IMR-90 (cell line): ENCODE data around the gene GPR183. TPM values are rescaled to one million over a fixed set of nuclear protein-coding genes. Genes with fewer than 3 reads are reported as not detected.

ENCODE experiments used
- ATAC-seq: fragments of 200-7000 bp; cut with Tn5 transposase; 2 replicates; pipeline ENCODE4 v1.9.1; 2020; ENCODE audit warnings: low read depth, mild to moderate bottlenecking, moderate library complexity
- BruUV-seq: library from RNA; stranded (reverse); fragments of 400-500 nt; replicated peaks from 2 replicates; lab custom pipeline; 2021; lab: Mats Ljungman, UMichigan
- CTCF ChIA-PET: fragments of 300-600 bp; formaldehyde crosslinking; extraction: SDS; loops from one replicate; lab custom pipeline; 2021; ENCODE audit warnings: antibody characterized with exemption; lab: Yijun Ruan, JAX
- POLR2A ChIA-PET: fragments of 300-600 bp; sonication (Branson Sonifier 250); formaldehyde crosslinking; loops from one replicate; lab custom pipeline; 2022; ENCODE audit warnings: antibody characterized with exemption; ENCODE audit not compliant: unreplicated experiment; lab: Charles Lee
- DNase-seq: peaks from one replicate; pipeline ENCODE4 v3.0.0; 2013
- H2AFZ ChIP-seq: replicated peaks from 2 replicates; pipeline ENCODE3; 2013; ENCODE audit warnings: low read length, mild to moderate bottlenecking; ENCODE audit not compliant: poor library complexity
- H2AK5ac ChIP-seq: 2 replicates; pipeline ENCODE4 v1.6.1; 2013; ENCODE audit warnings: low read depth, low read length, inconsistent platforms
- H2AK9ac ChIP-seq: replicated peaks from 2 replicates; pipeline ENCODE3; 2013; ENCODE audit warnings: mild to moderate bottlenecking, low read depth, low read length, moderate library complexity; ENCODE audit not compliant: poor library complexity
- H2BK120ac ChIP-seq: 2 replicates; pipeline ENCODE4 v1.6.1; 2013; ENCODE audit warnings: low read depth, low read length, inconsistent platforms
- H2BK15ac ChIP-seq: 3 replicates; pipeline ENCODE4 v1.6.1; 2013; ENCODE audit warnings: low read depth, low read length, inconsistent platforms
- H2BK20ac ChIP-seq: 2 replicates; pipeline ENCODE4 v1.6.1; 2013; ENCODE audit warnings: low read depth, mild to moderate bottlenecking, inconsistent platforms, low read length, moderate library complexity
- H2BK5ac ChIP-seq: 2 replicates; pipeline ENCODE4 v1.6.1; 2013; ENCODE audit warnings: mild to moderate bottlenecking, low read depth, low read length, inconsistent platforms; ENCODE audit not compliant: poor library complexity, severe bottlenecking
- H3K14ac ChIP-seq: replicated peaks from 2 replicates; pipeline ENCODE4 v1.6.1; 2013; ENCODE audit warnings: low read depth, low read length, inconsistent platforms
- H3K18ac ChIP-seq: 2 replicates; pipeline ENCODE4 v1.6.1; 2013; ENCODE audit warnings: low read depth, low read length, control low read depth
- H3K23ac ChIP-seq: 2 replicates; pipeline ENCODE4 v1.6.1; 2013; ENCODE audit warnings: low read depth, low read length, inconsistent platforms
- H3K27ac ChIP-seq: 2 replicates; pipeline ENCODE4 v1.5.1; 2013; ENCODE audit warnings: mild to moderate bottlenecking, control low read depth, low read length; ENCODE audit not compliant: insufficient read depth
- H3K27me3 ChIP-seq: 2 replicates; pipeline ENCODE4 v1.6.1; 2013; ENCODE audit warnings: low read length; ENCODE audit not compliant: control insufficient read depth, insufficient read depth
- H3K36me3 ChIP-seq: 2 replicates; pipeline ENCODE4 v1.6.1; 2013; ENCODE audit warnings: low read length, mixed read lengths; ENCODE audit not compliant: control insufficient read depth, insufficient read depth
- H3K4ac ChIP-seq: 2 replicates; pipeline ENCODE4 v1.6.1; 2013; ENCODE audit warnings: low read depth, low read length, inconsistent platforms
- H3K4me1 ChIP-seq: 2 replicates; pipeline ENCODE4 v1.6.1; 2013; ENCODE audit warnings: low read length, mixed read lengths; ENCODE audit not compliant: control insufficient read depth, insufficient read depth
- H3K4me2 ChIP-seq: 2 replicates; pipeline ENCODE4 v1.6.1; 2013; ENCODE audit warnings: low read depth, mild to moderate bottlenecking, control low read depth, low read length, moderate library complexity
- H3K4me3 ChIP-seq: 2 replicates; pipeline ENCODE4 v1.5.1; 2013; ENCODE audit warnings: low read depth, mild to moderate bottlenecking, control low read depth, low read length, moderate library complexity; ENCODE audit not compliant: insufficient read depth
- H3K56ac ChIP-seq: 2 replicates; pipeline ENCODE4 v1.6.1; 2013; ENCODE audit warnings: low read length, inconsistent platforms; ENCODE audit not compliant: insufficient read depth; ENCODE audit errors: extremely low read depth
- H3K79me1 ChIP-seq, 2 experiments: 2 replicates each; pipeline ENCODE4 v1.6.1; 2013; ENCODE audit warnings: low read length in 2 of 2, inconsistent platforms in 1 of 2, low read depth in 1 of 2
- H3K9ac ChIP-seq: 2 replicates; pipeline ENCODE4 v1.6.1; 2013; ENCODE audit warnings: low read depth, low read length, control low read depth
- H3K9me1 ChIP-seq: 2 replicates; pipeline ENCODE4 v1.6.1; 2013; ENCODE audit warnings: low read length, inconsistent platforms; ENCODE audit not compliant: insufficient read depth
- H3K9me3 ChIP-seq: 2 replicates; pipeline ENCODE4 v1.6.1; 2013; ENCODE audit warnings: low read length; ENCODE audit not compliant: control insufficient read depth, insufficient read depth
- H4K20me1 ChIP-seq: 2 replicates; pipeline ENCODE4 v1.6.1; 2013; ENCODE audit warnings: low read length, inconsistent platforms; ENCODE audit not compliant: insufficient read depth
- H4K5ac ChIP-seq: 2 replicates; pipeline ENCODE4 v1.6.1; 2013; ENCODE audit warnings: mild to moderate bottlenecking, low read depth, low read length, control low read depth
- H4K8ac ChIP-seq, 2 experiments: 2 replicates each; pipeline ENCODE4 v1.6.1; 2013; ENCODE audit warnings: low read depth in 2 of 2, low read length in 2 of 2, control low read depth in 1 of 2, inconsistent platforms in 1 of 2
- H4K91ac ChIP-seq: 2 replicates; pipeline ENCODE4 v1.6.1; 2013; ENCODE audit warnings: low read depth, low read length, inconsistent platforms; ENCODE audit not compliant: insufficient read depth
- BHLHE40 ChIP-seq: fragments of 150-350 bp; IDR thresholded peaks from 2 replicates; pipeline ENCODE4 v1.6.1; 2016; ENCODE audit warnings: mild to moderate bottlenecking, low read depth, low read length
- CEBPB ChIP-seq: IDR thresholded peaks from 2 replicates; pipeline ENCODE4 v1.6.1; 2012; ENCODE audit warnings: low read depth, low read length, improper control_type of control experiment
- CHD1 ChIP-seq: IDR thresholded peaks from 2 replicates; pipeline ENCODE4 v1.6.1; 2012; ENCODE audit warnings: low read depth, low read length, improper control_type of control experiment
- ELK1 ChIP-seq: fragments of 150-350 bp; IDR thresholded peaks from 2 replicates; pipeline ENCODE4 v1.6.1; 2016; ENCODE audit warnings: low read depth, mild to moderate bottlenecking, low read length, moderate library complexity, borderline replicate concordance
- FOS ChIP-seq: fragments of 150-350 bp; IDR thresholded peaks from 2 replicates; pipeline ENCODE4 v1.6.1; 2016; ENCODE audit warnings: low read depth, low read length
- MAFK ChIP-seq: IDR thresholded peaks from 2 replicates; pipeline ENCODE4 v1.6.1; 2012; ENCODE audit warnings: low read depth, low read length, improper control_type of control experiment
- NFE2L2 ChIP-seq: fragments of 150-350 bp; IDR thresholded peaks from 2 replicates; pipeline ENCODE4 v1.6.1; 2016; ENCODE audit warnings: low read depth, mild to moderate bottlenecking, low read length
- POLR2A ChIP-seq: IDR thresholded peaks from 2 replicates; pipeline ENCODE4 v1.6.1; 2012; ENCODE audit warnings: mild to moderate bottlenecking, low read depth, low read length
- RAD21 ChIP-seq: IDR thresholded peaks from 2 replicates; pipeline ENCODE4 v1.6.1; 2012; ENCODE audit warnings: low read length, improper control_type of control experiment
- RCOR1 ChIP-seq: IDR thresholded peaks from 2 replicates; pipeline ENCODE4 v1.6.1; 2012; ENCODE audit warnings: mild to moderate bottlenecking, low read length, improper control_type of control experiment; ENCODE audit not compliant: insufficient replicate concordance
- RFX5 ChIP-seq: IDR thresholded peaks from 2 replicates; pipeline ENCODE4 v1.8.0; 2012; ENCODE audit warnings: low read depth, mild to moderate bottlenecking, low read length, moderate library complexity
- SMC3 ChIP-seq: fragments of 150-350 bp; IDR thresholded peaks from 2 replicates; pipeline ENCODE4 v1.6.1; 2016; ENCODE audit warnings: low read depth, mild to moderate bottlenecking, antibody characterized with exemption, low read length, moderate library complexity
- WGBS, 2 experiments: methylation state at CpG; one replicate each; pipeline versions ENCODE4 v1.1.5 to v1.1.7; 2013; ENCODE audit warnings: missing lambda C conversion rate in 2 of 2; ENCODE audit not compliant: insufficient read length in 1 of 2; ENCODE audit errors: extremely low coverage in 2 of 2; 5-methylcytosine and 5-hydroxymethylcytosine counted together
- dilution Hi-C: fragments of 300-500 bp; cut with HindIII; formaldehyde crosslinking; loops from one replicate; pipeline ENCODE4 v1.14.3; 2018; ENCODE audit warnings: low sequenced_read_pairs; ENCODE audit not compliant: unreplicated experiment
- in situ Hi-C: fragments of 300-500 bp; cut with MboI; formaldehyde crosslinking; loops from 3 replicates; pipeline ENCODE4 v1.14.3; 2019; ENCODE audit warnings: low sequenced_read_pairs, inconsistent platforms, mixed read lengths
- intact Hi-C: fragments of 100-400 bp; cut with micrococcal nuclease; formaldehyde crosslinking; loops from 2 replicates; pipeline ENCODE4 v1.10.0; 2022
- polyA plus RNA-seq, 3 experiments: library from polyadenylated mRNA; depleted of rRNA; stranded (reverse); fragments of >200 nt; gene quantifications; 2 replicates each; pipeline ENCODE4 v1.2.3, GENCODE V29; 2012; ENCODE audit warnings: low replicate concordance in 1 of 3
- total RNA-seq: library from RNA; depleted of rRNA; stranded (reverse); fragments of >200 nt; gene quantifications from 2 replicates; pipeline ENCODE4 v1.2.3, GENCODE V29; 2012

The GPR183 gene
- total and polyA plus RNA-seq, 2 of the 4 experiments (the other 2 are of a cell fraction) = 0.18 to 0.31 TPM

- Histone ChIP-seq H4K5ac (no peak overlapping the region), H2BK120ac (no peak overlapping the region), H3K9me1 (no peaks in the 10 kb centered on the region), H2AK9ac (no peak overlapping the region), H4K91ac (no peak overlapping the region), H3K9me3 (no peaks in the 10 kb centered on the region), H3K4me2 (no peak overlapping the region), H3K23ac (no peak overlapping the region), H3K9ac (no peak overlapping the region), H3K14ac (no peak overlapping the region), H3K56ac (no peak overlapping the region), H2AK5ac (no peak overlapping the region), H4K8ac (no peak overlapping the region), H3K27me3 (no peaks in the 10 kb centered on the region), H3K4ac (no peak overlapping the region), H3K18ac (no peak overlapping the region), H3K36me3 (no peaks in the 10 kb centered on the region), H2BK20ac (no peak overlapping the region), H2AFZ (no peak overlapping the region), H4K20me1 (no peaks in the 10 kb centered on the region), H3K79me1 (peaks cover 3 to 5% of the 10 kb centered on the region in 2 experiments; a peak in 2 of 4 replicates), H2BK15ac (no peak overlapping the region), H2BK5ac (no peak overlapping the region), H3K27ac (no peak overlapping the region), H3K4me1 (peaks cover 3% of the 10 kb centered on the region; the same call in 1 of the 2 replicates), H3K4me3 (no peak overlapping the region)
- no CpG with 5 or more reads among the region's 2 CpGs for WGBS, 2 experiments
- ChIA-PET CTCF (no interaction called here), POLR2A (no interaction called here)
- ATAC-seq (no peak), DNase-seq (no peak)
- in situ Hi-C loops = no loop called here
- TF ChIP-seq RAD21 = no peak
- no peak for TF ChIP-seq NFE2L2
- no peak for TF ChIP-seq MAFK
- no peak for TF ChIP-seq CHD1
- no peak for TF ChIP-seq CEBPB
- no peak for TF ChIP-seq ELK1
- no peak for TF ChIP-seq FOS
- no peak for TF ChIP-seq SMC3
- no peak for TF ChIP-seq POLR2A
- no peak for TF ChIP-seq RFX5
- TF ChIP-seq BHLHE40 = no peak
- no peak for TF ChIP-seq RCOR1
- dilution Hi-C loops = no loop called here
- intact Hi-C loops = no loop called here
- BruUV-seq = no TSS peak
These were observed 27.6 kb downstream of the GPR183 start for GRCh38 chr13:99279637-99280036.
